T-cell (primary cell): ENCODE measurements around the gene FAM241B. TPM values are rescaled to one million over a fixed set of nuclear protein-coding genes. Genes with fewer than 3 reads are reported as not detected.

Source experiments
- ATAC-seq, 4 experiments: fragments of 200-7000 bp in 3 of 4; fragments of 150-1000 bp in 1 of 4; cut with Tn5 transposase; replicated peaks in 1 of 4; 1 replicate in 3 of 4; 2 replicates in 1 of 4; pipeline ENCODE4 v1.10.0; 2021; ENCODE audit warnings: moderate library complexity in 3 of 4, mild to moderate bottlenecking in 2 of 4, moderate number of reproducible peaks in 1 of 4
- CTCF ChIA-PET, 2 donors: fragments of 300-600 bp; sonication (Branson Sonifier 250); formaldehyde crosslinking; loops; one replicate each; lab custom pipeline; 2022; ENCODE audit warnings: antibody characterized with exemption in 2 of 2; lab: Charles Lee
- POLR2A ChIA-PET, 2 donors: fragments of 300-600 bp; sonication (Branson Sonifier 250); formaldehyde crosslinking; loops; one replicate each; lab custom pipeline; 2022; ENCODE audit warnings: antibody characterized with exemption in 2 of 2; lab: Charles Lee
- DNase-seq, 35 experiments: peaks; one replicate each; pipeline versions ENCODE4 v3.0.0 to v3.0.0-alpha.2; 2013 to 2023
- H3K27ac ChIP-seq: one replicate; pipeline ENCODE4 v1.5.1; 2013; ENCODE audit warnings: low read length
- H3K27me3 ChIP-seq, 2 experiments: replicated peaks in 1 of 2; 1 replicate in 1 of 2; 2 replicates in 1 of 2; pipeline versions ENCODE4 v1.6.1 to v1.7.0; 2013; ENCODE audit warnings: low read length in 1 of 2, mixed read lengths in 1 of 2; ENCODE audit not compliant: control insufficient read depth in 2 of 2, insufficient read depth in 2 of 2; ENCODE audit errors: extremely low read depth in 1 of 2
- H3K36me3 ChIP-seq, 2 donors: 1 replicate in 1 of 2; 2 replicates in 1 of 2; pipeline versions ENCODE4 v1.6.1 to v1.7.0; 2013; ENCODE audit warnings: low read length in 1 of 2; ENCODE audit not compliant: control insufficient read depth in 2 of 2, insufficient read depth in 1 of 2; ENCODE audit errors: extremely low read depth in 1 of 2
- H3K4me1 ChIP-seq, 2 experiments: 1 replicate in 1 of 2; 2 replicates in 1 of 2; pipeline versions ENCODE4 v1.6.1 to v1.7.0; 2013; ENCODE audit warnings: low read length in 2 of 2, mixed read lengths in 1 of 2; ENCODE audit not compliant: insufficient read depth in 2 of 2, control insufficient read depth in 1 of 2; ENCODE audit errors: extremely low read depth in 1 of 2
- H3K4me3 ChIP-seq, 2 donors: 1 replicate in 1 of 2; 2 replicates in 1 of 2; pipeline versions ENCODE4 v1.5.1 to v1.7.0; 2013; ENCODE audit warnings: mild to moderate bottlenecking in 2 of 2, low read length in 1 of 2, moderate library complexity in 1 of 2; ENCODE audit not compliant: control insufficient read depth in 1 of 2; ENCODE audit errors: extremely low read depth in 1 of 2
- H3K9me3 ChIP-seq: 2 replicates; pipeline ENCODE4 v1.7.0; 2013
- H3K27ac Mint-ChIP-seq, 2 donors: one replicate each; pipeline ENCODE4 v1.8.0; 2020 to 2021; ENCODE audit warnings: mild to moderate bottlenecking in 2 of 2, mixed read lengths in 2 of 2
- H3K27me3 Mint-ChIP-seq, 2 donors: one replicate each; pipeline ENCODE4 v1.8.0; 2021 to 2022; ENCODE audit warnings: mixed read lengths in 2 of 2
- H3K36me3 Mint-ChIP-seq: one replicate; pipeline ENCODE4 v1.8.0; 2021; ENCODE audit warnings: mixed read lengths
- H3K4me1 Mint-ChIP-seq, 3 donors: one replicate each; pipeline ENCODE4 v1.8.0; 2020 to 2022; ENCODE audit warnings: mixed read lengths in 3 of 3, mild to moderate bottlenecking in 1 of 3
- H3K4me3 Mint-ChIP-seq, 3 donors: one replicate each; pipeline ENCODE4 v1.8.0; 2020 to 2022; ENCODE audit warnings: mild to moderate bottlenecking in 3 of 3, mixed read lengths in 3 of 3, moderate library complexity in 3 of 3
- H3K9me3 Mint-ChIP-seq, 3 donors: one replicate each; pipeline ENCODE4 v1.8.0; 2020 to 2022; ENCODE audit warnings: mixed read lengths in 3 of 3
- WGBS: methylation state at CpG from one replicate; pipeline ENCODE4 v1.1.5; 2013; ENCODE audit warnings: missing lambda C conversion rate; ENCODE audit not compliant: insufficient coverage; 5-methylcytosine and 5-hydroxymethylcytosine counted together
- total RNA-seq, 35 experiments: library from RNA in 6 of 35; stranded (reverse) in 6 of 35; fragments of 120-200 nt in 1 of 35; gene quantifications; one replicate each; pipeline versions ENCODE4 v1.2.1 to v1.2.4 and lab custom pipeline; 2013 to 2026

The FAM241B gene
- total RNA-seq, 5 donors from 2014 or later (not counting 1 experiment from before 2014, with no cell fraction given) = 7.4 to 11.8 (median 9.2) TPM

GRCh38 chr10:69679736-69680135 lies 49.7 kb downstream of the FAM241B start:
- H3K27me3 Mint-ChIP-seq = peaks cover 21 to 29% of the 10 kb centered on the region in 2 donors
- DNase-seq = no peak
- H3K27ac ChIP-seq = no peak overlapping the region
- WGBS = 72% methylated on average over 9 of the region's 9 CpGs
- no peaks in the 10 kb centered on the region for H3K9me3 ChIP-seq
- H3K36me3 Mint-ChIP-seq = no peaks in the 10 kb centered on the region
- H3K9me3 Mint-ChIP-seq = no peaks in the 10 kb centered on the region
- no peaks in the 10 kb centered on the region for H3K36me3 ChIP-seq
- ChIA-PET POLR2A (no interaction called here), CTCF (no interaction called here)
- no peaks in the 10 kb centered on the region for H3K4me1 Mint-ChIP-seq
- H3K27ac Mint-ChIP-seq = no peak overlapping the region
- no peak overlapping the region for H3K4me3 ChIP-seq
- H3K4me3 Mint-ChIP-seq = no peak overlapping the region
- no peak for ATAC-seq
- H3K4me1 ChIP-seq = no peaks in the 10 kb centered on the region
- peaks cover 0 to 40% of the 10 kb centered on the region in 2 experiments for H3K27me3 ChIP-seq

- no peak for ATAC-seq
- Histone ChIP-seq H3K36me3 (no peaks in the 10 kb centered on the region), H3K9me3 (no peaks in the 10 kb centered on the region), H3K27ac (no peak overlapping the region), H3K27me3 (peaks cover 0 to 43% of the 10 kb centered on the region in 2 experiments), H3K4me1 (no peaks in the 10 kb centered on the region), H3K4me3 (no peak overlapping the region)
- H3K36me3 Mint-ChIP-seq = no peaks in the 10 kb centered on the region
- no peak for DNase-seq
- WGBS = no CpG with 5 or more reads among the region's 4 CpGs
- ChIA-PET POLR2A (no interaction called here), CTCF (no interaction called here)
- H3K27ac Mint-ChIP-seq = no peak overlapping the region
- no peaks in the 10 kb centered on the region for H3K9me3 Mint-ChIP-seq
- H3K4me1 Mint-ChIP-seq = no peaks in the 10 kb centered on the region
- no peak overlapping the region for H3K4me3 Mint-ChIP-seq
- H3K27me3 Mint-ChIP-seq = peaks cover 21 to 29% of the 10 kb centered on the region in 2 donors
Measured at GRCh38 chr10:69680610-69681009, 50.6 kb downstream of the FAM241B start.

GRCh38 chr10:69681436-69681835 lies 51.4 kb downstream of the FAM241B start:
- H3K4me1 ChIP-seq = no peaks in the 10 kb centered on the region
- ChIA-PET POLR2A (interaction anchor here in 1 of 2 donors (0.6 kb wide), 1 partner anchor 18 kb away, joined by 12 read pairs; no protein-coding TSS in a partner anchor), CTCF (interaction anchor here in 1 of 2 donors (0.6 to 0.7 kb wide), 2 partner anchors 52 to 195 kb away, joined by 3 to 6 read pairs; no protein-coding TSS in a partner anchor)
- H3K9me3 ChIP-seq = no peaks in the 10 kb centered on the region
- H3K27me3 ChIP-seq = peaks cover 0 to 46% of the 10 kb centered on the region in 2 experiments
- H3K4me1 Mint-ChIP-seq = no peaks in the 10 kb centered on the region
- H3K36me3 Mint-ChIP-seq = no peaks in the 10 kb centered on the region
- no peak overlapping the region for H3K27ac Mint-ChIP-seq
- DNase-seq = no peak
- H3K27ac ChIP-seq = no peak overlapping the region
- peaks cover 21 to 30% of the 10 kb centered on the region in 2 donors for H3K27me3 Mint-ChIP-seq
- H3K9me3 Mint-ChIP-seq = no peaks in the 10 kb centered on the region
- ATAC-seq = no peak
- 74% methylated on average over 5 of the region's 6 CpGs for WGBS
- H3K36me3 ChIP-seq = no peaks in the 10 kb centered on the region
- no peak overlapping the region for H3K4me3 ChIP-seq
- H3K4me3 Mint-ChIP-seq = no peak overlapping the region

GRCh38 chr10:69682955-69683474 lies 53.0 kb downstream of the FAM241B start:
- H3K36me3 Mint-ChIP-seq = no peaks in the 10 kb centered on the region
- ChIA-PET POLR2A (no interaction called here), CTCF (interaction anchor here in 1 of 2 donors (0.5 kb wide), 1 partner anchor 226 kb away, joined by 3 read pairs; no protein-coding TSS in a partner anchor)
- Histone ChIP-seq H3K36me3 (no peaks in the 10 kb centered on the region), H3K4me3 (no peak overlapping the region), H3K9me3 (no peaks in the 10 kb centered on the region), H3K27me3 (peaks cover 0 to 53% of the 10 kb centered on the region in 2 experiments), H3K27ac (no peak overlapping the region), H3K4me1 (no peaks in the 10 kb centered on the region)
- ATAC-seq = no peak
- H3K9me3 Mint-ChIP-seq = no peaks in the 10 kb centered on the region
- peaks cover 17 to 30% of the 10 kb centered on the region in 2 donors for H3K27me3 Mint-ChIP-seq
- no peaks in the 10 kb centered on the region for H3K4me1 Mint-ChIP-seq
- no peak overlapping the region for H3K27ac Mint-ChIP-seq
- no peak for DNase-seq
- no peak overlapping the region for H3K4me3 Mint-ChIP-seq

Other genes with a start within 250 kb of the FAM241B start
- gene TACR2, start 213.3 kb upstream of the FAM241B start, total RNA-seq = not detected
- gene TSPAN15, start 178.8 kb upstream of the FAM241B start, total RNA-seq = 1 to 10 TPM; 2.9 to 8.2 (median 6.2) TPM
- gene NEUROG3, start 56.8 kb upstream of the FAM241B start, total RNA-seq = not detected
- gene COL13A1, start 171.7 kb downstream of the FAM241B start, total RNA-seq = under 1 TPM in 1 of 5 donors, not detected in 4; 0.09 TPM